ENCODE data around the gene NCAPG.

NCAPG gene

DNA sequence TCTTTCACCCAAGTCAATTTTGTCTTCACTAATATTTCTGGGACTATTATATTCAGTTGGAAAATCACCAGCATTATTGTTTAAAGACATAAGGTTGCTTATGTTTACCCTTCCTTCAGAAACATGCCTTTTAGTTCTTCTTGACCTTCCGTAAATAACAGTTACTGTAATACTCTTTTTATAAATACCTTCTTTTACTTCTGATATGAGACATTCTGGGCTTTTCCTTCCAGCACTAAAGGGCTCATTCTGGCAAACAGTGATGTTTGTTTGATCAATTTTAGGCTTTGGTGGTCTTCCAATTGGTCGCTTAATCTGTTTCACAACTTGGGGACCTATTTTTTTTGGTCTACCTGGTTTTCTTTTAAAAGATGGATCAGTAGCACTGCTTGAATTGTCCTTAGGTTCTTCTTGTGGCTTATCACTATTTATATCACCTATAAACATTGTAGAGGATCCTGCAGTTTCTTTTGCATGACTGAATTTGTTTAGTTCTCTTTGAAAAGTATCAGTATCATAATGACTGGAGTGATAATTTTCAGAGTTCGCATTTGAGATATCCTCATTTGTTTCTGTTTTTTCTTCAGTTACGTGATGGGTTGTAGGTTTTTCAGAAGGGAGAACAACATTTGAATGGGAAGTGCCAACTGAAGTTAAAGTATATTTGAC is 64.8 kb downstream of the NCAPG start:
- DNase-seq: no peak

DNA sequence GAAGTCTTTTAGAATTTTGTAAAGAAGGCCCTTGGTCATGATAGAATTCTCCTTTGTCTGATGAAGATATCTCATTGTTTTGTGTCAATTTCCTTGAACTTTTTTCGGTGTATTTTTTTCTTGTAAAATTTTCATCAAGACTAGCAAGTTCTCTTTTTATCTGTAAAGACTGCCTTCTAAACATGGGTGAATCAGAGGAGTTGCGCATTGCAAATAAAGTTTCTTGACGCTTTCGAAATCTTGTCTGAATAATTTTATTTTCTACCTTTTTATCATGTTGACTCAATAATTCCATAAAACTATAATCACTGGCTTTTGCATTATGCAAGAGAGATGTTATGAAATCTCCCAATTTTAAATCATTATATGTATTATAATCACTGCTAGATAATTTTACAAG is 66.2 kb downstream of the NCAPG start:
- DNase-seq: no peak

DNA sequence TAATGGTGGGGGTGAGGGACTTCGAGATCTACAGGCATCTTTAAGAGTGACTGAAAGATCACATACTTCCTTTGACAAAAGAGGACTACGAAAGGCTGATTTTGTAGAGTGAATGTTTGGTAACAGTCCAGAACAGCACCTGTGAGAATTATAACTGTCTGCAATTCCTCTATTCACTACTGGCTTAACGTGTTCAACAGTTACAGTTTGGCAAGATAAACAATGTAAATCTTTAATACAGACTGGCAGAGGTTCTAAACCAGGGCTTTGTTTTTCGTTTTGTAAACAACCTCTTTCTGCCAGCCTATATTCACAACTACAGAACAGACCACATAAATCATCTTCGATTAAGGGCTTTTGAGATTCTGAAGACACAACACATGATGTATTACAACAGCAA is 66.9 kb downstream of the NCAPG start:
- DNase-seq: no peak

- DNase-seq: no peak
These were observed 73.3 kb downstream of the NCAPG start for GRCh38 chr4:17884063-17884462.

DNA sequence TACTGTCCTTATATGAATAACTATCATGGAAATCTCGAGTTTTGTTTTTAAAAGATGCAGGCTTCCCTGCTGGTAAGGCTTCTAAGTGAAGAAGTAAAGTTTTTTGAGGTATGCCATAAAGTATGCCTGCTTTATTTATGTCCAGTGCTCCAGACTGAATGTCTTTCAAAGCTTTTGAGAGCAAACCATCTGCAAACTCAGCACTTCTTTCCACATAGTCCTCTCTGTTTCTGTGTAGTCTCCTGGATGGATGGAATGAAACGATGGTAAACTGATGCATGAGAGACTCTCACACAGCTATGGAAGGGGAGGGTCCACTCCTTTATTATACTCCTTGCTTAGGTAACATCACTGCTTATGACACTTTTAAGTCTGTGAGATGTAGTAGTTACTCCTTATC is 73.7 kb downstream of the NCAPG start:
- no peak for DNase-seq

DNA sequence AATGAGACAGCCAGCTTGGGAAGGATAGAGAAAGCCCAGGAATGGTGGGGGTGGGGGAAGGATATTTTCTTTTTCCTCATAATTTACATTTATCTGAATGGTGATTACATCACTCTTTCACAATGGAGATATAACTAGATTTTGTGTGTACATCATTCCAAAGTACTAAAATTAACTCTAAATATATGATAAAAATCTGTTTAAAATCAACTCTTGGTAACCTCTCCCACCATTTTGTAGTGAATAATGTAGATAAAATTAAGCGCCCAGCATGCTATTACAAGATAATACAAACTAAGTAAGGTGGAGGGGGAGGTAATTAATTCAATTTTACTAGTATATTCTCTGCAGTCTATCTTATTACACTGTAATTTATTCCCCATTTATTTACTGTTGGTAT is 78.9 kb downstream of the NCAPG start:
- DNase-seq: no peak

- DNase-seq: no peak
These were observed 83.6 kb downstream of the NCAPG start for GRCh38 chr4:17894421-17894820.

Measured in stimulated activated CD4-positive, alpha-beta T cell treated with anti-CD3 and anti-CD28 coated beads, Interleukin-4, amount 100 ng/mL, for 1 hour (primary cell).